Thyroid gland (tissue), 4 donors: ENCODE data around the gene TENT5C. TPM values are rescaled to one million over a fixed set of nuclear protein-coding genes. Genes with fewer than 3 reads are reported as not detected.

Experiments
- DNase-seq, 2 donors: peaks; one replicate each; pipeline ENCODE4 v3.0.0-alpha.2; 2019
- H3K27ac ChIP-seq, 3 donors: fragments of 200-600 bp; sonication (generic); 1 replicate in 2 of 3; 2 replicates in 1 of 3; pipeline ENCODE4 v1.5.1; 2016 to 2019; ENCODE audit warnings: mild to moderate bottlenecking in 1 of 3, moderate library complexity in 1 of 3
- H3K27me3 ChIP-seq: fragments of 200-600 bp; sonication (generic); one replicate; pipeline ENCODE4 v1.5.1; 2019
- H3K36me3 ChIP-seq, 2 donors: fragments of 200-600 bp; sonication (generic); one replicate each; pipeline ENCODE4 v1.5.1; 2016 to 2019
- H3K4me1 ChIP-seq, 2 donors: fragments of 200-600 bp; sonication (generic); one replicate each; pipeline ENCODE4 v1.5.1; 2017 to 2019
- H3K4me3 ChIP-seq, 3 donors: fragments of 200-600 bp; sonication (generic); replicated peaks in 1 of 3; 1 replicate in 2 of 3; 2 replicates in 1 of 3; pipeline ENCODE4 v1.5.1; 2016; ENCODE audit warnings: mild to moderate bottlenecking in 1 of 3
- H3K9me3 ChIP-seq: fragments of 200-600 bp; sonication (generic); one replicate; pipeline ENCODE4 v1.5.1; 2017
- POLR2A ChIP-seq, 2 donors: fragments of 450-650 bp; IDR thresholded peaks; one replicate each; pipeline ENCODE4 v1.6.1; 2017; ENCODE audit warnings: antibody characterized with exemption in 2 of 2, mild to moderate bottlenecking in 2 of 2, moderate library complexity in 1 of 2
- WGBS, 2 donors: methylation state at CpG; one replicate each; pipeline ENCODE4 v1.1.5; 2017; 5-methylcytosine and 5-hydroxymethylcytosine counted together
- intact Hi-C: fragments of 100-400 bp; cut with DNase I; formaldehyde crosslinking; loops from one replicate; pipeline ENCODE4 v1.15.1; 2023
- total RNA-seq, 4 donors: library from RNA; depleted of rRNA; stranded (reverse); fragments of >200 nt; gene quantifications; one replicate each; pipeline ENCODE4 v1.2.3, GENCODE V29; 2016
- TF ChIP-seq, protein P1 (sequence below), 6 experiments: fragments of 200-600 bp in 3 of 6; fragments of 450-650 bp in 3 of 6; sonication (generic) in 3 of 6; IDR thresholded peaks; one replicate each; pipeline ENCODE4 v1.5.1; 2016 to 2019; ENCODE audit warnings: antibody characterized with exemption in 6 of 6, mild to moderate bottlenecking in 2 of 6, inconsistent platforms in 1 of 6, moderate library complexity in 1 of 6

The TENT5C gene
- total RNA-seq, 4 donors from 2014 or later, result 14.8 to 30.4 (median 22.2) TPM

DNA sequence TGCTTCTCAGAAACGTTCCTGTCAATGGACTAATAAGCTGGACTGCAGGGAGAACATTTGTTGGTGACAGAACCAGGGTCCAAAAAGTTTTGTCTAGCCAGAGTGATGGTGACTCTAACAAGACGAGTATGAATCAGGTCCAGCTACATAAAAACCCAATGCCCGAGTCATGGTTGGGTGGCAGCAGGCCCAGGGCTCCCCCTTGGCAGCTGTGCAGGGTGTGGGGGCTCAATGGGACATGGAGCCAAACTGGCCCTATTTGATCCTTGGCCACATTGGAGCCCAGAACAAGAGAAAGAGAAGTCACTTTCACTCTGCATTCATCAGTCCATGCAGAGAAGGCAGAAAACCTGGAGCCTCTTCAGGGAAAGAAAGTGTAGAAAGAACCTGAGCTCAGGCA, 37.9 kb upstream of the TENT5C start:
- no peaks in the 10 kb centered on the region for H3K27me3 ChIP-seq
- intact Hi-C loops, result no loop called here
- no peak overlapping the region for H3K27ac ChIP-seq
- DNase-seq, result no peak
- H3K9me3 ChIP-seq, result no peaks in the 10 kb centered on the region
- no peaks in the 10 kb centered on the region for H3K36me3 ChIP-seq
- no peak overlapping the region for H3K4me3 ChIP-seq
- TF ChIP-seq, protein P1, sequence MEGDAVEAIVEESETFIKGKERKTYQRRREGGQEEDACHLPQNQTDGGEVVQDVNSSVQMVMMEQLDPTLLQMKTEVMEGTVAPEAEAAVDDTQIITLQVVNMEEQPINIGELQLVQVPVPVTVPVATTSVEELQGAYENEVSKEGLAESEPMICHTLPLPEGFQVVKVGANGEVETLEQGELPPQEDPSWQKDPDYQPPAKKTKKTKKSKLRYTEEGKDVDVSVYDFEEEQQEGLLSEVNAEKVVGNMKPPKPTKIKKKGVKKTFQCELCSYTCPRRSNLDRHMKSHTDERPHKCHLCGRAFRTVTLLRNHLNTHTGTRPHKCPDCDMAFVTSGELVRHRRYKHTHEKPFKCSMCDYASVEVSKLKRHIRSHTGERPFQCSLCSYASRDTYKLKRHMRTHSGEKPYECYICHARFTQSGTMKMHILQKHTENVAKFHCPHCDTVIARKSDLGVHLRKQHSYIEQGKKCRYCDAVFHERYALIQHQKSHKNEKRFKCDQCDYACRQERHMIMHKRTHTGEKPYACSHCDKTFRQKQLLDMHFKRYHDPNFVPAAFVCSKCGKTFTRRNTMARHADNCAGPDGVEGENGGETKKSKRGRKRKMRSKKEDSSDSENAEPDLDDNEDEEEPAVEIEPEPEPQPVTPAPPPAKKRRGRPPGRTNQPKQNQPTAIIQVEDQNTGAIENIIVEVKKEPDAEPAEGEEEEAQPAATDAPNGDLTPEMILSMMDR (IDR thresholded peaks at IDR 0.05), result no peak
- TF ChIP-seq POLR2A (IDR thresholded peaks at IDR 0.05), result no peak
- WGBS, 2 donors, result 74 to 87% methylated on average over 3 of the region's 3 CpGs
- peaks cover 15 to 28% of the 10 kb centered on the region in 2 donors for H3K4me1 ChIP-seq

DNA sequence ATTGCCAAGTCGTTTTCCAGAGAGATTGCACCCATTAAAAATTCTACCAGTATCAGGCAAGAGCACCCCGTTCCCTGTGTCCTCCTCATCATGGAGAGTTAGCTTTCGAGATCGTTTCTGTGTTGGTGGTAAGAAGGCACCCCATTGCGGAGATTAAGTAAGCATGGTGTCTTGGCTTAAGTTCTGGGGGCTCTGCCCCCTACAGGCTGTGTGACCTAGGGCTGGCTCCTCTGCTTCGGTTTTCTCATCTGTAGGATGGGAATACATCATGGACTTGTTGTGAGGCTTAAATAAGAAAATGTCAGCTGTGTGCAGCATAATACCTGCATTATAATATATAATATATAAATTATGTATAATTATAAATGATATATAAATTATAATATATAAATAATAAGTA, 36.8 kb upstream of the TENT5C start:
- Histone ChIP-seq H3K27me3 (no peaks in the 10 kb centered on the region), H3K9me3 (no peaks in the 10 kb centered on the region), H3K4me1 (peaks cover 15 to 25% of the 10 kb centered on the region in 2 donors), H3K4me3 (no peak overlapping the region), H3K36me3 (no peaks in the 10 kb centered on the region), H3K27ac (no peak overlapping the region)
- intact Hi-C loops, result no loop called here
- TF ChIP-seq POLR2A (IDR thresholded peaks at IDR 0.05), result no peak
- TF ChIP-seq, protein P1 (IDR thresholded peaks at IDR 0.05), result no peak
- no peak for DNase-seq
- WGBS, 2 donors, result 90 to 94% methylated on average over 6 of the region's 6 CpGs

DNA sequence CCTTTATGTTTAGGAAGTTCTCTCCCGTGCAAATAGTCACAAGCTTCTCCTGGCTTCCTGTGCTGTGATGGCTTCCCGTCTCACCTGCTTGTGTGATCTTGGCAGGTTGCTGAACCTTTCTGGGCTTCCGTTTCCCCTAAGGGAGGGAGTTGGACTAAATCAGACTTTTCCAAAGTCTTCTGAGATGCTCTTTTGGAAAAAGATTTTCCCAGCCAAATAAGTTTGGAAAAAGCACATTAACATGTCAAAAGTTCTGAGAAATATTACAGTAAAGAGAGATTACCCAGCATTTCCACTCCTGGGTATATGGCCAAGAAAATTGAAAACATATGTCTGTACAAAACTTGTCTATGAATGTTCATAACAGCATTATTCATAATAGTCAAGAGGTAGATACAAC, 36.0 kb upstream of the TENT5C start:
- Histone ChIP-seq H3K4me1 (peaks cover 15 to 33% of the 10 kb centered on the region in 2 donors), H3K27ac (peak overlapping the region; percentile 64 to 87 (median 80)), H3K27me3 (no peaks in the 10 kb centered on the region), H3K4me3 (no peak overlapping the region), H3K36me3 (no peaks in the 10 kb centered on the region), H3K9me3 (no peaks in the 10 kb centered on the region)
- TF ChIP-seq, protein P1 (IDR thresholded peaks at IDR 0.05), result no peak
- TF ChIP-seq POLR2A (IDR thresholded peaks at IDR 0.05), result no peak
- WGBS, 2 donors, result 54 to 68% methylated on average over 3 of the region's 3 CpGs
- no peak for DNase-seq
- intact Hi-C loops, result no loop called here

DNA sequence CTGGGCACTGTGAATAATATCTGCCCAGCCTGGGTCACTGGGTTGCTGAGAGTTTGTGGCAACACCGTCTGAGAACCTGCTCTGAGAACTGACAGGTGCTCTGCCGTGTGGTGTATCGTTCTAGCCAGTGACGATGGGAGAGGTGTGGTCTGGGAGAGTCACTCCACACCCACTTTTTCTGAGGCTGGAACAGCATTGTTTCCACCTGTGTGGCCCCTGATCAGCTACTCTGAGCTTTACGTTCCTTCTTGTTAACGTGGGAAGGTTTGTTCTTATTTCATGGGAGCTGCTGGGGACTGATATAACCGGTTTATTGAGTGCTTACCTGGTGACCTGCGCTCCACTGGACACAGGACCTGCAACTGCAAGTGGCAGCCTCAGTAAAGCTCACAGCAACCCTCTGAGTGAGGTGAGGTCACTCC, 34.8 kb upstream of the TENT5C start:
- H3K9me3 ChIP-seq, result no peaks in the 10 kb centered on the region
- WGBS, 2 donors, result 23 to 44% methylated on average over 4 to 8 of the region's 8 CpGs

DNA sequence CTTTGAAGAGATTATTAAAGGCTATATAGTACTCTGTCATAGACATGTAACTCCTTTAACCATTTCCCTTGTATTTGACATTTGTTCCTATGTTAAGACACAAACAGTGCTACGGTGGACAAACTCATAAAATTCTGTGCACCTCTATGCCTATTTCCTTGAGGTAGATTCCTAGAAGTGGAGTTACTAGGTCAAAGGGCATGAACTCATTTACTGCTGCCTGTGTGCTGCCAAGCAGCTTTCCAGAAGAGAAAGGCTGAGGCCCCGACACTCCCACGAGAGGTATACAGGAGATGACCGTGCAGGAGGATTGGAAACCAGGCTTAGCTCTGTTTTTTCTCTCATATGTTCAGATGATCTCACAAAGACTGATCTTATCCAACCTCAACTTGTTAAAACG, 34.4 kb upstream of the TENT5C start:
- TF ChIP-seq, protein P1 (IDR thresholded peaks at IDR 0.05), result no peak
- no peak for TF ChIP-seq POLR2A (IDR thresholded peaks at IDR 0.05)
- intact Hi-C loops, result no loop called here
- H3K27me3 ChIP-seq, result no peaks in the 10 kb centered on the region
- H3K36me3 ChIP-seq, result no peaks in the 10 kb centered on the region
- 87% methylated on average over 5 of the region's 5 CpGs for WGBS, 2 donors
- H3K4me1 ChIP-seq, result peaks cover 15 to 33% of the 10 kb centered on the region in 2 donors
- no peaks in the 10 kb centered on the region for H3K9me3 ChIP-seq
- DNase-seq, result no peak
- H3K27ac ChIP-seq, result peak overlapping the region; percentile 64 to 87 (median 80)
- H3K4me3 ChIP-seq, result no peak overlapping the region

More for the DNA sequence above, 34.8 kb upstream of the TENT5C start:
- Histone ChIP-seq H3K36me3 (no peaks in the 10 kb centered on the region), H3K27me3 (no peaks in the 10 kb centered on the region), H3K4me3 (no peak overlapping the region), H3K4me1 (peaks cover 15 to 33% of the 10 kb centered on the region in 2 donors), H3K27ac (peak overlapping the region; percentile 64 to 87 (median 80))
- peak; percentile 87 to 90 for DNase-seq
- TF ChIP-seq, protein P1 (IDR thresholded peaks at IDR 0.05), result no peak
- peak in 1 of 2 donors; percentile 59 for TF ChIP-seq POLR2A (IDR thresholded peaks at IDR 0.05)
- intact Hi-C loops, result no loop called here
